HG03060 (cell line): ENCODE data around the gene DEGS1.
"Not testable (repeated sequence)": the region's sequence is repeated elsewhere in the genome, so short reads cannot be mapped to it uniquely, and the experiment has no call there.

Experiments used
- ATAC-seq: cut with Tn5 transposase; IDR thresholded peaks from one replicate; pipeline ENCODE4 v1.9.1; 2021; ENCODE audit warnings: low read depth, moderate number of reproducible peaks; ENCODE audit not compliant: unreplicated experiment

Gene DEGS1

GRCh38 chr1:224180783-224181452 lies 2.1 kb upstream of the DEGS1 start:
- ATAC-seq, result no peak

DNA sequence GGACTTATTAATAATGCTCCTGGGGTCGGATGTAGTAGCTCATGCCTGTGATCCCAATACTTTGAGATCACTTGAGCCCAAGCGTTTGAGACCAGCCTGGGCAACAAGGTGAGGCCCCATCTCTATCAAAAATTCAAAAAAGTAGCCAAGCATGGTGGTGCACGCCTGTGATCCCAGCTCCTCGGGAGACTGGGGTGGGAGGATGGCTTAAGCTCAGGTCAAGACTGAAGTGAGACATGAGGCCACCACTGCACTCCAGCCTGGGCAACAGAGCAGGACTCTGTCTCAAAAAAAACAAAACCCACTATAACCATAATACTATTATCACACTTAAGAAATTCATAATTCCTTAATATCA lies 1.6 kb upstream of the DEGS1 start:
- ATAC-seq, result no peak

DNA sequence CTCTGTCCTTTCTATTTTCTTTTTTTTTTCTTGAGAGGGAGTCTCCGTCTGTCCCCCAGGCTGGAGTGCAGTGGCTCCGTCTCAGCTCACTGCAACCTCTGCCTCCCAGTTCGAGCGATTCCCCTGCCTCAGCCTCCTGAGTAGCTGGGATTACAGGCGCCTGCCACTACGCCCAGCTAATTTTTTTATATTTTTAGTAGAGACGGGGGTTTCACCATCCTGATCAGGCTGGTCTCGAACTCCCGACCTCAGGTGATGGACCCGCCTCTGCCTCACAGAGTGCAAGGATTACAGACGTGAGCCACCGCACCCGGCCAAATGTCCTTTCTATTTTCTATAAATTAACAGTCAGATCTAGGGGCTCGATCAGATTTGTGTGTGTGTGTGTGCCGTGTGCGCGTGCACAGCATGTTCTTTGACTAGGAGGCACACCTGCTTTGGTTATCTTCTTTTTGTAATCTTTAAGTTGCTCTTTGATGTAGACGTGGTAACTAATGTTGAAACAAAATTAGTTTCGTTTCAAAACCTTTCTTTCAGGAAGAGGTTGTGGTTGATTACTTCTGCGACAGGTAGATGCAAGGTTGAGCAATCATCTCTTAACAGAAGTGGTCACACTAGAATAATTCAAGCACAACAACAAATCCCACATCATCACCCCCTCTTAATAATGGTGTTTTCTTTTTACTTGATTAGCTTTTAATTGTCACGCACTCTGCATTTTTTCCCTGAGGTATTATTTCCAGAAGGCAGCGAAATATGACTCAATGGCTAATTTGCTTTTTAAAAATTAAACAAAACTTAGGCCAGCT lies 779 bp upstream of the DEGS1 start:
- ATAC-seq, result peak; percentile 69

- peak; percentile 19 for ATAC-seq
Observed at GRCh38 chr1:224183591-224184312, 712 bp downstream of the DEGS1 start.

DNA sequence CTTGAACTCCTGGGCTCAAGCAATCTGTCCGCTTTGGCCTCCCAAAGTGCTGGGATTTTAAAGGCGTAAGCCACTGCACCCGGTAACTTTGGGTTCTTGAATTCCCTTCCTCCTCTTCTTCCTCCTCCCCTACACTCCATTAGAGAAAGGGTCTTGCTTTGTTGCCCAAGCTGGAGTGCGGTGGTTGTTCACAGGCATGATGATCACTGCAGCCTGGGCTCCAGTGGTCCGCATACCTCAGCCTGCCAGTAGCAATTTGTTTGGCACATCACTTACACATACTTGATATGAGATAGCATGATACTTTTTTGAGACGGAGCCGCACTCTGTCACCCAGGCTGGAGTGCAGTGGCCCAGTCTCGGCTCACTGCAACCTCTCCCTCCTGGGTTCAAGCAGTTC lies 2.2 kb downstream of the DEGS1 start:
- no peak for ATAC-seq

GRCh38 chr1:224188286-224188685 lies 5.2 kb downstream of the DEGS1 start:
- no peak for ATAC-seq

GRCh38 chr1:224189561-224189960 lies 6.5 kb downstream of the DEGS1 start:
- ATAC-seq, result no peak

- no peak for ATAC-seq
Observed at GRCh38 chr1:224192082-224192788, 9.2 kb downstream of the DEGS1 start.

GRCh38 chr1:224193319-224193966 lies 10.4 kb downstream of the DEGS1 start:
- ATAC-seq, result no peak

GRCh38 chr1:224196813-224197600 lies 14.0 kb downstream of the DEGS1 start:
- ATAC-seq, result no peak

- ATAC-seq, result no peak
Observed at GRCh38 chr1:224198572-224198971, 15.5 kb downstream of the DEGS1 start.

DNA sequence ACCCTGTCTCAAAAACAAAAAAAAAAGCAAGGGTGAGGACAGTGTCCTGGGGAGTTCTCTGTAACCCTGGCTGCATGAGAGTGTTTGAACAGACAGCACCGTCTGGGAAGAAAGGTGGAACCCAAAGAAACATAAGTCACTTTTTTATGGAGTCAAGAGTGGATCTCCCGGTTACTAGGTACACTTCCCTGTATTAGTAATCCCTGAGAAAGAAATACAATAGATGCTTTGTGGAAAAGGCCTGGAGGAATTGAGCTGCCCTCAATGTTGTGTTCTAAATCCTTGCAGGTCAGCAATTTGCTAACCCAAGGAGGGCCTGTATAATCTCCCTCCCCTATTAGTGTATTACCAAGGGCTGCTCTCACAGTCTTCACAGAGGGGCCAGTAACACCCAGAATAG lies 16.6 kb downstream of the DEGS1 start:
- no peak for ATAC-seq

DNA sequence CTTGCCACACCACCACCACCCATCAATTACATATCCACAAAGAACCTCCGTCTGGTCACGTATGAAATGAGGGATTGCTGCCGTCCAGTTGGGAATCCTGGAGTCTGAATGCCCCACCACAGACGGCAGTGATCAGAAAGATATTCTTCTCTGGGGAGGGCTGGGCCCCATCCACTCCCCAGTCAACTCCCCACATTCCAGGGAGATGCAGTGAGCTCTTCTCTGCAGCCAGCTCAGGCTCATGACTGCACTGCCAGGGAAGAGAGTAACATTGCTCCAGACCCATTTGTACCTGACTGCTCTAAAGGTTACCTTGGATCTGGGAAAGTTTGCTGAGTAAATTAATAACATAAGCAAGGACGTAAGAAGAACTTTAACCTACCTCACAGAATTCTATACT lies 18.3 kb downstream of the DEGS1 start:
- no peak for ATAC-seq

DNA sequence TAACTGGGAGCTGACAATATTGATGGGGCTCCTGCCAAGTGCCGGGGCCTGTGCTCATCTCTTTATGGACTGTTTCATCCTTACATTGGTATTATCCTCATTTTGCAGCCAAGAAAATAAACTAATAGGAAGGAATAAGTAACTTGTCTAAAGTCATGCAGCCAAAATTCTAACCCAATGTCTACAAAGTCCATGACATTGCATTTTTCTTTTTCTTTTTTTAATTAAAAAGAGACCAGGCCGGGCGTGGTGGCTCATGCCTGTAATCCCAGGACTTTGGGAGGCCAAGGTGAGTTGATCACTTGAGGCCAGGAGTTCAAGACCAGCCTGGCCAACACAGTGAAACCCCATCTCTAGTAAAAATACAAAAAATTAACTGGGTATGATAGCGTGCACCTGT lies 18.8 kb downstream of the DEGS1 start:
- ATAC-seq, result no peak

- ATAC-seq, result no peak
Observed at GRCh38 chr1:224203243-224204016, 20.4 kb downstream of the DEGS1 start.

DNA sequence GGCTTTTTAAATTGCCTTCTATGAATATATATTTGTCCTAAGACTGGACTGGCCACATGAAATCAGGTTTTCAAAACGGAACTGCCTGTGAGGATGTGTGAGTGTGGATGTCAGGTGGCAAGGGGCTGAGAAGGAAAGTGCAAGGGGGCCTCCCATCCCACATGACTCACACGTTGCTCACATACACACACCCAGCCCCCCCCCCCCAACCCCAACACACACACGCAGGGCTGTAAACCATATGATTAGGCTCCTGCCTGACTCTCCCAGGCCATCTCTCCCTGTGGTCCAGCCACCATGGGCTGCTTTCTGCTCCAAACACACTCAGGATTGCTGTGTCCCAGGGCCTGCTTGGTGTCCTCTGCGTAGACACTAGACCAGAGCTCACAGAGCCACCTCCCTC lies 22.4 kb downstream of the DEGS1 start:
- ATAC-seq, result no peak

GRCh38 chr1:224205931-224206538 lies 23.0 kb downstream of the DEGS1 start:
- ATAC-seq, result not testable (repeated sequence)

DNA sequence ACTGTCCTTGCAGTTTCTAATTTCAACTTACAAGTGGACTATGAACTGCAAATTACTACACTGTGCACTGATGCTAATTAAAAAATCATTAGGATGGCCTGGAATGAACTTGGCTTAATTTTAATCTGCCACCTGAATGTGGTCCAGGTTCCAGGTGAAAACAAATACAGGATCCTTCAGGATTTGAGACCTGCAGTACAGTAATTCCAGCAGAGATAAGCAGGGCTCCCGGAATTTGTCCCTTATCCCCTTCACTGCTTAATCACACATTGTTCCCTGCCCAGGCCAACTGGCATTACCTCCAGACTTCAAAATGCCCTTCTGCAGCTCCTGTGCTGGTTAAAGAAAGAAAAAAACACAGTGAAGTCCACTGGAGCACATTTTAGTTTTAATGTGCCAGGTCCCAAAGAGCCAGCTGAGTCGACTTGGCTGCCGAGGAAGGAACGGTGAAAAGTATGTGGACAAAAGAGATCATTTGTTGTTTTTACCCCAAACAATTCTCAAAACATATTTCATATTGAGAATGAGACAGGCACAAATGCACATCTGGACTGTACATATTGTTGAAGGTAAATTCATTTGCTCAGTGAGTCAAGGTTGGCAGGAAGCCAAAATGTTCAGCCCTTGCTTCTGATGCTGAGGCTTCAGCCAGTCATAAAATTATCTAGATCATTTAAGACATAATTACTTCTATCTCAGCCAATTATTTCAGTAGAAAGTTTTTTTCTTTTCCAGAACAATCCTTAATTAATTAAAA lies 28.3 kb downstream of the DEGS1 start:
- ATAC-seq, result no peak
